Measurements from ENCODE around the gene TRPV4. TPM values are rescaled to one million over a fixed set of nuclear protein-coding genes. Genes with fewer than 3 reads are reported as not detected.

Gene TRPV4
- total RNA-seq, 1 experiment from 2014 or later = not detected

DNA sequence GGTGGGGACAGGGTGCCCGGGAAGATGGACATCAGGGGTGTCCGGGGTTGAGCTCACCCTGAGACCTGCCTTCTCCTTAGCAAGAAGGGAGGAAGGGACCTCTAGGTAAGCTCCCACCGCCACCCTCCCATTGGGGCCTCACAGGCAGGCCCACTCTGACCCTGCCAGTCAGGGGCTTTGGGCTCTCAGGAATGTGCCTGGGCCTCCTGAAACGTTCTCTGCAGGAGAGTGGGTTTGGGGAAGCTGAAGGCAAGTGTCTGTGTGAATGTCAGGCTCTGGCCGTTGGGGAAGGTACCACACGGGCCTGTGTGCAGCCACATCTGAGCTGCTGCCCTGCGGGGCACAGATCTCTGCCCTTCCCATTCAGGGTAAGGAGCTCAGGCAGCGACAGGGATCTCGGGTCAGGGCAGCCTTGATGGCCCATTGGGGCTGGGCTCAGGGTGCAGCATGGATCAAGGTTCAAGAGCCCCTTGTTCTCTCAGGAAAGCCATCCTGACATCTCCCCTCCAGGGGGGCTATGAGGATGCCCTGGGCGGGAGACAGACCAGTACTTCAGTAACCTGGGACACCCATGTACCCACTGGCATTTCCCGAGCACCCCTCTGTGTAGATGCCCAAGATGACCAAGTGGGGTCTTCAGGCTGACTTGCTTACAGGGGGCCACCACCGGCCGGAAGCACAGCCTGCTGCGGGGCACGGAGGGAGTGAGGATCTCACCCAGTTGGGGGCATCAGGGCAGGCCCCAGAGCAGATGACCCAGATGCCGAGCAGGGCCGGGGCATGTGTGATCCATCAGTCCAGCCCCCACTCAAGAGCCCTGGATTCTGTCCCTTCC lies 89.9 kb downstream of the TRPV4 start:
- no peak for DNase-seq (ENCODE audit: extremely low read depth, low read depth)

DNA sequence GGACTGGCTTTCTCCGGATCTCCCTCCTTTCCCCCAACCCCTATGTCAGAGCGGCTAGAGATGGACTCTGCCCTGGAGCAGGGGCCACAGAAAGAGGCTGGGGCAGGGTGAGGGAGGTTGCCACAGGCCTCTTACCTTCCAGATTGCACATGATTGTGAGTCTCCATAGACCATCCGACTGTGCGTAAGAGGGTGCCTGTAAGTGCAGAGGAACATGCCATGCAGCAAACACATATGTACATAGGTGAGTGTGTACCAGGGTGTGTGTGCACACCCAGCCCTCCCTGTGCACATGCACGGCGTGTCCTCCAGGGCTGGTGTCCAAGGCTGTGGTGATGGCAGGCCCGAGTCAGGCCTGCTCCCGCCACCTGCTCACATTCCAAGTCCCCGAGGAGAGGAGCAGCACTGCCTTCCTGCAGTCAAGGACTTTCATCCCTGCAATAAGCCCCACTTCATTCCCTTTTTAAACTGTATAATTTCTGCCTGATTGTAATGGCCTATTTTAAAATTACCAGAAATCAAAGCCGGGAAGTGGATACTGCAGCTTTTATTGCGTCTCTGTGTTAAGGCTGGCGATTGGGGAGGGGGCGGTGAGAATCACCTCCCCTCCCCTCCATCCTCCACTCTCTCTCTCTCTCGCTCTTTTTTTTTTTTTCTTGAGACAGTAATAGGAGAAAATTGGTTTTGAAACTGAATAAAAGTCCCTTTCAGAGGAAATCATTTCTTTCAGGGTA lies 91.1 kb downstream of the TRPV4 start:
- DNase-seq (ENCODE audit: extremely low read depth, low read depth) = no peak

DNA sequence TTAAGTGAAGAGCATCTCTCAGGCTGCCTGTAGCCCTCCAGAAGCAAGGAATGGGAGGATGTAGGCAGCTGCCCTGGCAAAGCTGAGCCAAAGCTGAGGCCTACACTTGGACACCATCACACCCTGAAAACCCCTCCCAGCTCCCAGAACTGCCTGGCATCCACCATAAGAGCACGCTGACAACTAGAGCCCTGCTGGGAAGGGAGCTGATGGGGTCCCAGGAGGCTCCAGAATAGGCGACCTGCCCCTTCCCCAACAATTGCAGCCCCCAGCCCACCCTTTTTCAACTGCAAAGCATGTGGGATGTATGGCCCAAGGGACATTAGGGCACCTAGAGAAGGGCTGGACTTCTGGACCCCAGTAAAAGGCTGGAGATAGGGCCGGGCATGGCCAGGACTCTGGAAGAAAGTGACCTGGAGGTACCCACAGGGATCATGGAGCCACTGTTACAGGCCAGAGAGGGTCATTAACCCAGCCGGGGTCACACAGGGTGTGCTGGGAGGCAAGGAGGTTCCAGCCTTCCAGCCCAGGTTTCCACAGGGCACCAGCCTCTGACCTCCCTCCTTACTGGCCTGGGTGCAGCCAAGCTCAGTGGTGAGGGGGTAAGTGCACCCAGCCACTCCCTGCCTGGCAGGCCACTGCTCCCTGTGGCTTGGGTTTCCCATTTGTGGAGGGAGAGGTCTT lies 91.8 kb downstream of the TRPV4 start:
- no peak for DNase-seq (ENCODE audit: extremely low read depth, low read depth)

DNA sequence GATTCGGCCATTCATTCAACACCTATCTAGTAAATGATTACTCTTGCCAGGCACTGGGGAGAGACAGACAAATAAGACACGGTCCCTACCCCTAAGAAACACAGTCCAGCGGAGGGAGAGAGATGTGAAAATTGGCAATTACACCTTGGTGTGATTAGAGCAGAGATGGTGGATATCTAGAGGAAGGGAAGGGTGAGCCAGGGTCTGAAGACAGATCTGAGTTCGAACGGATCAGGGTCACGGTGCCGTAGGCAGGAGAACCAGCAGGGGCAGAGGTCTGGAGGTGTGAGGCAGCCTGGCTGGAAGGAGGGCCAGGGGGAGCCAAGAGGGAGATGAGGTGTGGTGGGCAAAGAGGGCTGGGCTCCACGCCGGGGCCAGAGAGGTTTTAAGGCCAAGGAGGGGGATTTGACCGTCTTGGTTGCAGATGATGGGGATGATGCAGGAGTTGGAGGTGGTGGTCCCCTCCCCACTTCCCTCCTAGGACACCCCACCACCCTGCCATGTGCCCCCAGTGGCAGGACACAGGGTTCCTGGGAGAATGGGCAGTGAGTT lies 92.4 kb downstream of the TRPV4 start:
- DNase-seq (ENCODE audit: extremely low read depth, low read depth) = no peak

DNA sequence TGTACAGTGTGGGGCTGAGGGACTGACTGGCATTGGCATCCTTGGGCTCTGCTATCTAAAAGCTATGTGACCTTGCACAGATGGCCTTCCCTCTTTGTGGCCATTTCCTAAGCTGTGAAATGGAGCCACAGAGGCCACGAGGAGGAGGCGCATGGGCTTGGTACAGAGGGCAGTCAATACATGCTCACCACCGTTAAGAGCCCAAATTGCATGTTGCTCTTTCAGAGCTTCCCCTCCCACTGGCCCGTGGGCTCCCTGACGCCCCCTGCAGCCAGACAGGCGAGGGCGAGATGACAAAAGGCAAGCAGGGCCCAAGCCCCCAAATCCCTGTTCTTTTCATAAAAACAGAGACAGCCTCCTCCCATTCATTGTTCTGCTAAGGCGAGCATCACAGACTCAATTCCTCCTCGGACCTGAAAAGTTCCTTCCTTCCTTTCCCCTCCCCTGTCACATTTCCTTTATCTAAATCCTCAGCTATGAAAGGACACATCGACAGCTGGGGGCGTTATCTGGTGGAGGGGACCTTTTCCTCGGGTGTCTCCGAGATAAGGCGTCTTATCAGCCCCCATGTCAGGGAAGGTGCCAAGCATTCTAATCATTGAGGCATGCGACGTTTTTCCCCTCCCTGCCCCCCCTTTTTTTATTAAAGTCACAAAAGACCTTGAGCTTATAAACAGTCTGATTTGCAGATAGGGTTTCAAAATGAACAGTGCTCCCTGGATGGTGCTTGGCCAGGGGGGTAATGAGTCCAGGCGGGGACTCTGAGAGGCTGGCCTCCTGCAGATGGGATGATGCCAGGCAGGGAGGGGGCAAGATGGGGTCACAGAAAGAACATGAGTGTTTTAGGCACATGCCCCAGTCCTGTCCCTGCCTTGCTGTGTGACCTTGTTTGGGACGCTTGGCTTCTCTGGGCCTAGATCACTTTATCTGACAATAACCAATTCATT lies 93.2 kb downstream of the TRPV4 start:
- no peak for DNase-seq (ENCODE audit: extremely low read depth, low read depth)

DNA sequence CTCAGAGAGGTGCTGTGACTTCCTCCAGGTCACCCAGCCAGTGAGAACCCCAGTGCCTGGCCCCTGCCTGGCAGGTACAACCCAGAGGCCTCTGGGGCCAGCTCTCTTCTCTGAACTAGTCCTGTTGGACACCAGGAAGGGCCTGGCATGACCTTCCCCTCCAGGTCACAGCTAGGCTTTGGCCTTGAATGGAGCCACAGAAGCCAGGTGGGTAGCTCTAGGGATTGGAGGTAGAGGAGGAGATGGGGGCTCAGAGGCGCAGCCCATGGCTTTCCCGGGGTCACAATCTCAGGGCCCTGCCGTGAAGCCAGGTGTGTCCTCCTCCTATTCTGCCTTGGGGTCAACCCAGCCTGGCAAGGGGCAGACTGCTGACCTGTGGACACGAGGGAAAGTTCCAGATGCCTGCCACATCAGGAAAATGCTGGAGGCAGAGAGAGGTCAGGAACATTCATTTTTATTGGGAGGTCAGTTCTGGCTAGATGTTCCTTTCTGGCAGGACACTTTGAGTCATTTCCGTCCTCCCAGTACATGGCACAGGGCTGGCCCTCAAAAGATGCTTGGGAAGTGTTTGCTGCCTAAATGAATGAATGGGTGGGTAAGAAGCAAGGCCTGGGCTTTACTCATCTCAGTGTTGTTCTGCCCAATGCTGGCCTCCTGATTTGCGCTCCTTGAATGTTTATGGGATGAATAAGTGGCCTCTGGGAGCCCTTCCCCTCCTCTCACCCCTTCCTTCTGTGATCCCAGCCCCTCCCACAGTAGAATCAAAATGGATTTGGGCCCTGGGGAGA lies 94.1 kb downstream of the TRPV4 start:
- DNase-seq (ENCODE audit: extremely low read depth, low read depth) = no peak

DNA sequence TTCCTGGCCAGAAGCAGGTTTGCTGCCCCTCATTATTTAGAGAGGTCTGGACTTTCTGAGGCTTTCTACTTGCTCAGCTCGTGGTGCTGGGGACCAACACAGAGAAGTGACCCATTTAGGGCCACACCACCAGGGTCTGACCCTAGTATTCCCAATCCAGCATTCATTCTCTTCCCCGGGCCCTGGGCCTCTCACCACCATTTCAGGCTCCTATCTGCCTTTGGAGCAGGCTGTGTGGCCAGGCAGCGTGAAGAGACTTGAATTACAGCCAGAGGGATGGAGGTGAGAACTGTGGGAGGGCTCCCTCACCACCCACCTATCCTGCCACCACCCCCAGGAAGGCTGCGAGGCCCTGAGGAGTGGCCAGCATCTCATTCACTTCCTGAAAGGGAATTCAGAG lies 95.0 kb downstream of the TRPV4 start:
- no peak for DNase-seq (ENCODE audit: extremely low read depth, low read depth)

DNA sequence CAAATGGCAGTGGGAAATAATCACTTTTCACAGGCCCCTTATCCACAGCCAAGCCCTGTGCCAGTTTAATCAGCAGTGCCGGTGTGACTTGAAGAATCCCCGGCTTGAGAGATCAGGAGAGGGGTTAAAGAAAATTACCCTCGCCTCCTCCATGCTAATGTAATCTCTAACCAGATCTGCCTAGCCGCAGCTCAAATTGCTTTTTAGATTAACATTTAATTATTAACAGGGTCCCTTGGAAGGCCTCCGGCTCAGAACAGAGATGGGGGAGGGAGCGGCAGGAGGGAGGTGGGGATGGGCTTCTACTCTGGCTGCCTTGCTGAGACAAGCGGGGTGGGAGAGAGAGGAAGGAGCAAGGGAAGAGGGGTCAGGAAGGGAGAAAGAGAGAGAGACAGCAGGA lies 95.6 kb downstream of the TRPV4 start:
- no peak for DNase-seq (ENCODE audit: extremely low read depth, low read depth)

DNA sequence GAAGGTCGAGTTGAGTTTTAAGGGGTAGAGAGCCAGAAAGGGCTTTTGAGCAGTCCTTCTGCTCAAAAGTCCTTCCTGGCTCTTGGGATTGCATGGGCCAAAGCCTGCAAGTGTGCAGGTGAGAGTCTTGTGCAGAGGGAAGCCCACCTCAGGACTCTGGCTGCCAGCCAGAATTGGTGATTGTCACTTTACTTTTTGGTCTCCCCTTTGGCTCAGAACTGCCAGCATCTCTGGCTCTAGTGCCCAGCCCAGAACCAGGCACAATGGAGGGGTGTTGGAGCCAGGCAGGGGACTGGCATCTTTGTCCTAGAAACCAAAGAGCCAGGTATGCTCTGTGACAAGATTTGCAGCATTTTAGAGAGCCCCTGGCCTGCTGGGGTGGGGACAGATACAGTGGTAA lies 96.1 kb downstream of the TRPV4 start:
- DNase-seq (ENCODE audit: extremely low read depth, low read depth) = no peak

DNA sequence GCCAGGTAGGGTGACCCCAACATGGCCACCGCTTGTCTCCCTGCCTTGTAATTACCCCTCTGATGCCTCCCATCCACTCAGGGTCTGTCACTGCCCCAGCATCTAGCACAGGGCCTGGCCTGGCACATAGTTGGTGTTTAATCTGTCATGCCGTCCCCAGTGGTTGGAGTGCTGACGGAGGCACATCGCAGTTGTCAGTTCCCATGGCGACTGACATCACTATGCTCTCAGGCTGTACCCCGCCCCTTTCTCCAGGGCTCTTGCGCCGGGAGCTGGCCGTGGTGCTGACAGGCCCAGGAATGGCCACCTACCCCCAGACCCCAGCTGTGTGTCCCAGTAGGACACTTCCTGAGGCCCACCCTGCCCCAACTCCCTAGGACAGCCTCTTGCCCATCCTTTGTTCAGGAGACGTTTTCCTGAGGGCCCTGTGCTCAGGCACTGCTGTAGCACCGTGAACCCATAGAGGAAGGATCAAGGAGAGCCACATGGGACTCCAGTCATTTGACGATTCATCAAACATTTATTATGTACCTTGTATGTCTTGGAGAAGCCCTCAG lies 96.6 kb downstream of the TRPV4 start:
- peak; percentile 41 for DNase-seq (ENCODE audit: extremely low read depth, low read depth)

DNA sequence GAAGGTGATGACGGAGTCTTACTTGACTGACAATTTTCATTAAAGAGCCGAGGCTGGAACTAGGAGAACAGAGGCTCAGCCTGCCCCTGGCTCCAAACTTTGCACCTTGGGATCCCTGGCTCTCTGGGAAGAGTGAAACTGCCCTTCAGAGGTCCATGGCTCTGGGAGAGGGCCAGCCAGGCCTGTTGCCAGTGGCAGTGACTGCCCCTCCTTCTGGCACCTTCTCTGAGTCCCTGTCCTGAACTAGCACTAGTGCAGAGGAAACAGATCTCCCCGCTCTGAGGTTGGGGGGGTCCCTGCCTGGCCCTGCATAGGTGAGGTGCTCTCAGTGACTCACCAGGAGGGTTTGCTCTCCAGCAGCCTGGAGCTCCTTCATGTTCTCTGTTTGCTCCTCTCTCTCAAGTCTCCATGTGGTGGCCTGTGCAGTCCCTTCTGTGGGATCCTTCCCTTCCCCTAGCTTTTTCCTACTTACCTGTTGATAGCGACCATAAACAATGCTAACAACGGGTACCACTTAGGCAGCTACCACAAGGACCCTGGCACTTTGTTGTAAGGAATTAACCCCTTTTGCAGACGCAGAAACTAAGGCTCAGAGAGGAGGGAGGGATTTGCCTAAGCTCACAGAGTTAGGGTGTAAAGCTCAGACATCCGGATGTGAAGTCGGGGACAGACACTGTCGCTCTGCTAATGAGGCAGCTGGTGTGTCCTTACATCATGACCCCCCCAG lies 97.2 kb downstream of the TRPV4 start:
- no peak for DNase-seq (ENCODE audit: extremely low read depth, low read depth)

DNA sequence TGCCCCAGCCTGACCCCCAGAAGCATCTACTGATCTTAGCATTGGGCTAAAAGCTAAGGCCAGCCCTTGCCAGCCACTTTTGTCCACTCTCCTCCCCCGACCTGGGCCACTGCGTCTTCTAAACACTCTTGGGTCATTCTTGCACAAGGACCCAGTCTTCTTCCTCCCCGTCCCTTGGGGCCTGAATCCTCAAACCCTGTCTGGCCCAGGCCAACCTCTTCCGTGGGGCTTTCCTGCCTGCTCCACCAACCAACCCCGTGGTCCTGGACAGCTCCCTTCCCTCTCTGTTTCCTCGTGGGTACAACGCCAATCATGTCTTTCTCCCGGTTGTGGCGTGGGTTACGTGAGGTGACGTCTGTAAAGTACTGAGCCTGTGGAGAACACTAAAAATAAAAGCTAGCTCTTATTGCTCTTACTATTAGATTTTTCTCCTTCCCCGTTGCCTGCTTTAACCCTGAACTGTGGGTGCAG lies 98.1 kb downstream of the TRPV4 start:
- DNase-seq (ENCODE audit: extremely low read depth, low read depth) = no peak

DNA sequence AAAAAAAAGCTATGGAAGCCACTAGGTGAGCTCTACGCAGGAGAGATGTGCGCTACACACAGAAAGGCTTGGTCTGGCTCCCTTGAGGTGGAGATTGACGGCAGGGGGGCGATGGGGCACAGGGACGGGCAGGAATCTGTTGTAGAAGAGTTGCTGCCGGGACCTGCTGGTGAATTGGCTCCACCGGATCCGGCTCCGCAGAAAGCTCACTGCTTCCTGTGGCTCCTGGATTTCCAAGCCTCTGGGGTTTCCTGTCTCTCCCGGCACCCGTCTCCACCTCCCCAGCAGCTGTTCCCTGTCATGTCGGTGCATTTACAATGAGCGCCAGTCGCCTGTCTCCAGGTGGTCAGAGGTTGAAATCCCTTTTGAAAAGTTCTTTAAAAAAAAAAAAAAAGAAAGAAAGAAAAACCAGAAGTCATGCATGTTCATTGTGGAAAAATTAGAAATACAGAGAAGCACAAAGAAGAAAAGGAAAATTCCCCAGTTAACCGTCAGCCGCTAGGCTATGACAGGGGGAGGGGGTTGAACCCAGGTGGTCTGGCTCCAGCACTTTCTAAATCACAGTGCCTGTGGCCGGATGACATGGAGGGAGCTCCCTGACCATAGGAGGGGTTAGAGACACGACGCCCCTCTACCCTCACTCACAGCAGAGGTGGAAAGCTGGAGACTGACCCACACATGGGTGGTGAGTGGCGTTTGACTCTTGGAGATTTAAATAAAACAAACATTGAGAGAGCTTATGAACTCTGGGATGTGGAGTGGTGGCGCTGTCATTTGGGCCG lies 98.8 kb downstream of the TRPV4 start:
- DNase-seq (ENCODE audit: extremely low read depth, low read depth) = no peak

All from NCI-H460 (cell line).